H1 (cell line): ENCODE results near the gene ZNF699. TPM values are rescaled to one million over a fixed set of nuclear protein-coding genes. Genes with fewer than 3 reads are reported as not detected.

ENCODE experiments used
- CTCF ChIA-PET: fragments of 300-600 bp; sonication (Branson Sonifier 250); formaldehyde crosslinking; loops from one replicate; lab custom pipeline; 2021; ENCODE audit not compliant: partially characterized antibody; lab: Charles Lee
- POLR2A ChIA-PET: fragments of 300-600 bp; sonication (Branson Sonifier 250); formaldehyde crosslinking; loops from one replicate; lab custom pipeline; 2021; ENCODE audit warnings: inconsistent platforms; ENCODE audit not compliant: partially characterized antibody; lab: Charles Lee
- DNase-seq, 2 experiments: peaks; one replicate each; pipeline versions ENCODE4 v3.0.0 to v3.0.0-alpha.2; 2010 to 2022; ENCODE audit warnings: low spot score in 2 of 2, low read depth in 1 of 2, mixed read lengths in 1 of 2
- FAIRE-seq: peaks from 2 replicates; lab custom pipeline; 2011; peaks lifted over from hg19 to GRCh38; lab: Jason Lieb, UNC
- H2AFZ ChIP-seq: 2 replicates; pipeline ENCODE4 v1.8.1; 2012; ENCODE audit warnings: low read length, inconsistent platforms
- H2AK5ac ChIP-seq: 2 replicates; pipeline ENCODE4 v1.6.1; 2013; ENCODE audit warnings: low read depth, low read length
- H2BK120ac ChIP-seq: replicated peaks from 2 replicates; pipeline ENCODE3; 2013; ENCODE audit warnings: low read depth, low read length, inconsistent platforms
- H2BK12ac ChIP-seq: 2 replicates; pipeline ENCODE4 v1.6.1; 2013; ENCODE audit warnings: low read depth, low read length
- H2BK15ac ChIP-seq: 2 replicates; pipeline ENCODE4 v1.6.1; 2013; ENCODE audit warnings: low read length
- H2BK20ac ChIP-seq: 2 replicates; pipeline ENCODE4 v1.6.1; 2013; ENCODE audit warnings: low read length
- H2BK5ac ChIP-seq: 2 replicates; pipeline ENCODE4 v1.6.1; 2013; ENCODE audit warnings: low read depth, low read length
- H3K14ac ChIP-seq: 2 replicates; pipeline ENCODE4 v1.6.1; 2013; ENCODE audit warnings: inconsistent platforms; ENCODE audit not compliant: insufficient read length
- H3K18ac ChIP-seq: 2 replicates; pipeline ENCODE4 v1.6.1; 2013; ENCODE audit warnings: low read length; ENCODE audit errors: extremely low read depth
- H3K23ac ChIP-seq: 2 replicates; pipeline ENCODE4 v1.6.1; 2013; ENCODE audit warnings: inconsistent platforms; ENCODE audit not compliant: insufficient read length
- H3K23me2 ChIP-seq: 2 replicates; pipeline ENCODE4 v1.6.1; 2013; ENCODE audit warnings: low read depth, low read length
- H3K27ac ChIP-seq: 2 replicates; pipeline ENCODE4 v1.6.1; 2011; ENCODE audit warnings: low read depth, low read length, inconsistent platforms
- H3K27me3 ChIP-seq, 4 experiments: replicated peaks in 1 of 4; 1 replicate in 1 of 4; 2 replicates in 3 of 4; pipeline versions ENCODE4 v1.6.1 to v1.8.1; 2011 to 2013; ENCODE audit warnings: low read length in 3 of 4, mild to moderate bottlenecking in 3 of 4, inconsistent platforms in 2 of 4, mixed read lengths in 2 of 4, moderate library complexity in 1 of 4; ENCODE audit not compliant: control insufficient read depth in 3 of 4, insufficient read depth in 3 of 4; ENCODE audit errors: extremely low read depth in 1 of 4
- H3K36me3 ChIP-seq, 4 experiments: 2 replicates each; pipeline versions ENCODE4 v1.6.1 to v1.8.1; 2011 to 2013; ENCODE audit warnings: mild to moderate bottlenecking in 4 of 4, low read length in 3 of 4, moderate library complexity in 2 of 4, control low read depth in 1 of 4, inconsistent platforms in 1 of 4; ENCODE audit not compliant: insufficient read depth in 4 of 4, control insufficient read depth in 2 of 4
- H3K4ac ChIP-seq: replicated peaks from 2 replicates; pipeline ENCODE3; 2013; ENCODE audit warnings: low read length, low read depth, mixed read lengths, inconsistent platforms; ENCODE audit not compliant: insufficient read length
- H3K4me1 ChIP-seq, 4 experiments: replicated peaks in 1 of 4; 1 replicate in 1 of 4; 2 replicates in 3 of 4; pipeline versions ENCODE4 v1.6.1 to v1.8.1; 2011 to 2013; ENCODE audit warnings: low read length in 3 of 4, inconsistent platforms in 2 of 4, mixed read lengths in 1 of 4; ENCODE audit not compliant: insufficient read depth in 4 of 4, control insufficient read depth in 3 of 4
- H3K4me2 ChIP-seq, 2 experiments: 2 replicates each; pipeline versions ENCODE4 v1.6.1 to v1.8.1; 2011 to 2013; ENCODE audit warnings: low read depth in 2 of 2, low read length in 2 of 2, control low read depth in 1 of 2, inconsistent platforms in 1 of 2, mild to moderate bottlenecking in 1 of 2; ENCODE audit not compliant: insufficient read depth in 1 of 2
- H3K4me3 ChIP-seq, 4 experiments: fragments of 200-600, 300-600 bp in 1 of 4; sonication (generic), shearing (Covaris generic), sonication (Bioruptor Twin) in 1 of 4; 2 replicates each; pipeline versions ENCODE4 v1.5.1 to v1.8.1; 2011 to 2016; ENCODE audit warnings: low read length in 4 of 4, low read depth in 3 of 4, control low read depth in 2 of 4, inconsistent platforms in 2 of 4, mild to moderate bottlenecking in 2 of 4, mixed read lengths in 1 of 4, moderate library complexity in 1 of 4; ENCODE audit not compliant: insufficient read depth in 2 of 4; ENCODE audit errors: extremely low read depth in 1 of 4
- H3K56ac ChIP-seq: replicated peaks from 2 replicates; pipeline ENCODE3; 2013; ENCODE audit warnings: low read depth, mild to moderate bottlenecking, mixed read lengths, low read length, inconsistent platforms; ENCODE audit not compliant: insufficient read length
- H3K79me1 ChIP-seq: 2 replicates; pipeline ENCODE4 v1.6.1; 2013; ENCODE audit warnings: low read depth, low read length, control low read depth
- H3K79me2 ChIP-seq, 2 experiments: 2 replicates each; pipeline versions ENCODE4 v1.6.1 to v1.8.1; 2012 to 2013; ENCODE audit warnings: low read length in 2 of 2, mild to moderate bottlenecking in 2 of 2, inconsistent platforms in 1 of 2; ENCODE audit not compliant: insufficient read depth in 2 of 2, control insufficient read depth in 1 of 2
- H3K9ac ChIP-seq, 4 experiments: replicated peaks in 1 of 4; 1 replicate in 1 of 4; 2 replicates in 3 of 4; pipeline versions ENCODE4 v1.6.1 to v1.8.1; 2011 to 2013; ENCODE audit warnings: low read depth in 3 of 4, low read length in 3 of 4, control low read depth in 2 of 4, mild to moderate bottlenecking in 2 of 4, moderate library complexity in 2 of 4, inconsistent platforms in 1 of 4; ENCODE audit errors: extremely low read depth in 1 of 4
- H3K9me3 ChIP-seq, 2 experiments: 2 replicates each; pipeline versions ENCODE4 v1.6.1 to v1.8.1; 2012 to 2013; ENCODE audit warnings: mild to moderate bottlenecking in 2 of 2, moderate library complexity in 2 of 2, control low read depth in 1 of 2, inconsistent platforms in 1 of 2, low read depth in 1 of 2, low read length in 1 of 2, mixed read lengths in 1 of 2; ENCODE audit not compliant: insufficient read depth in 2 of 2
- H4K20me1 ChIP-seq, 2 experiments: replicated peaks in 1 of 2; 2 replicates each; pipeline versions ENCODE3 to v1.8.1; 2011 to 2013; ENCODE audit warnings: inconsistent platforms in 2 of 2, low read length in 2 of 2, mild to moderate bottlenecking in 1 of 2; ENCODE audit not compliant: insufficient read depth in 2 of 2, control insufficient read depth in 1 of 2
- H4K5ac ChIP-seq: 2 replicates; pipeline ENCODE4 v1.6.1; 2013; ENCODE audit warnings: low read length, low read depth, mixed read lengths, inconsistent platforms; ENCODE audit not compliant: insufficient read length
- H4K8ac ChIP-seq: 2 replicates; pipeline ENCODE4 v1.8.0; 2013; ENCODE audit warnings: mild to moderate bottlenecking, moderate library complexity, low read length, inconsistent platforms; ENCODE audit not compliant: insufficient read depth; ENCODE audit errors: extremely low read depth
- H4K91ac ChIP-seq: replicated peaks from 2 replicates; pipeline ENCODE3; 2013; ENCODE audit warnings: low read length, mixed read lengths, inconsistent platforms; ENCODE audit not compliant: insufficient read length
- CEBPB ChIP-seq: IDR thresholded peaks from 2 replicates; pipeline ENCODE4 v1.6.1; 2012; ENCODE audit warnings: low read depth, low read length
- CREB1 ChIP-seq: IDR thresholded peaks from 2 replicates; pipeline ENCODE4 v1.6.1; 2012; ENCODE audit warnings: inconsistent platforms
- GTF2F1 ChIP-seq: IDR thresholded peaks from 2 replicates; pipeline ENCODE4 v1.6.1; 2012; ENCODE audit warnings: low read depth, low read length, improper control_type of control experiment, borderline replicate concordance
- POLR2A ChIP-seq, 2 experiments: IDR thresholded peaks; 1 replicate in 1 of 2; 2 replicates in 1 of 2; pipeline ENCODE4 v1.6.1; 2011; ENCODE audit warnings: low read depth in 2 of 2, low read length in 2 of 2, mild to moderate bottlenecking in 2 of 2; ENCODE audit errors: control extremely low read depth in 1 of 2
- SIN3A ChIP-seq, 2 experiments: IDR thresholded peaks in 1 of 2; conservative IDR thresholded peaks in 1 of 2; 2 replicates each; pipeline ENCODE4 v1.6.1; 2011 to 2012; ENCODE audit warnings: low read length in 2 of 2, improper control_type of control experiment in 1 of 2, low read depth in 1 of 2, mild to moderate bottlenecking in 1 of 2
- SIX5 ChIP-seq: IDR thresholded peaks from 2 replicates; pipeline ENCODE4 v1.6.1; 2011; ENCODE audit warnings: mild to moderate bottlenecking, low read depth, low read length
- SP2 ChIP-seq: IDR thresholded peaks from 2 replicates; pipeline ENCODE4 v1.6.1; 2012; ENCODE audit warnings: mild to moderate bottlenecking, low read length, inconsistent platforms
- YY1 ChIP-seq: IDR thresholded peaks from 2 replicates; pipeline ENCODE4 v1.6.1; 2011; ENCODE audit warnings: low read depth, mild to moderate bottlenecking, low read length
- WGBS, 2 experiments: shearing (Covaris generic) in 1 of 2; methylation state at CpG; one replicate each; pipeline versions ENCODE4 v1.1.6 to v1.1.7; 2013 to 2015; ENCODE audit warnings: low lambda C conversion rate in 2 of 2, mixed read lengths in 2 of 2, inconsistent platforms in 1 of 2, low coverage in 1 of 2, missing lambda C conversion rate in 1 of 2; ENCODE audit not compliant: insufficient replicate concordance in 2 of 2, insufficient coverage in 1 of 2, insufficient read length in 1 of 2; ENCODE audit errors: extremely low coverage in 1 of 2, missing lambda C conversion rate in 1 of 2; 5-methylcytosine and 5-hydroxymethylcytosine counted together
- polyA plus RNA-seq, 7 experiments: library from polyadenylated mRNA; depleted of rRNA in 3 of 7; stranded (reverse) in 5 of 7; unstranded in 2 of 7; fragments of >200 nt in 5 of 7; fragments of 200-250 nt in 2 of 7; gene quantifications; 1 replicate in 5 of 7; 2 replicates in 1 of 7; 4 replicates in 1 of 7; pipeline versions ENCODE4 v1.2.1 to v1.2.3, GENCODE V29; 2011 to 2013; ENCODE audit warnings: missing spikeins in 2 of 7, mixed read lengths in 2 of 7
- total RNA-seq: library from RNA; stranded (reverse); fragmentation: NEBNext Ultra II Directional; extraction: Animal tissue kit (Norgen Biotek cat#: 25700); gene quantifications from 2 replicates; pipeline ENCODE4 v1.2.1, GENCODE V29; 2021
- TF ChIP-seq, protein P1 (sequence below): IDR thresholded peaks from 2 replicates; pipeline ENCODE4 v1.6.1; 2012; ENCODE audit warnings: inconsistent platforms

The ZNF699 gene
- total and polyA plus RNA-seq, 2 of the 8 experiments (the other 6 are each of a cell fraction or from before 2014, with no cell fraction given) = 1.00 to 3.3 TPM

DNA sequence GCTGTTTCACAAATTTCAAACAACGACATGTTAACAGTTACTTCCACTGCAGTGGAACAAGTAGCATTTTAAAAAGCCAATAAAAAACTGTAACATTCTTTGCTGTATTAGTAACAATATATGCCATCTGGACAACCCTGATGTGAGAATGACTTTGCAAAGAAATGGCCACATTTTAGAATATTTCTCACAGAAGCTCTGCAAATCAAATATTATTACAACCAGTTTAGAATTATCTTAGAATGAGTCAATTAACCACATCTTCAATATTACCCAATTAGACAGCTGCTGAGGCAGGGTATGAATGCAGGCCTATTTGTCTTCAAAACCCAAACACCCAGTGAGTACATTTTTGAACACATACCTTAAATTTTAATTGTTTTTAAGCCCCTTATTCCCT is 3.2 kb downstream of the ZNF699 start:
- Histone ChIP-seq H3K23me2 (peaks cover 5% of the 10 kb centered on the region; the same call in 1 of the 2 replicates), H2BK20ac (no peak overlapping the region), H2BK15ac (no peak overlapping the region), H3K4ac (no peak overlapping the region), H3K14ac (no peak overlapping the region), H3K36me3 (peaks cover 0 to 24% (median 3%) of the 10 kb centered on the region in 4 experiments; a peak in 3 of 8 replicates), H2BK5ac (no peak overlapping the region), H4K20me1 (no peaks in the 10 kb centered on the region), H3K4me3 (no peak overlapping the region), H2BK12ac (no peak overlapping the region), H3K9ac (no peak overlapping the region), H2BK120ac (no peak overlapping the region), H4K91ac (no peak overlapping the region), H3K9me3 (peaks cover 11 to 33% of the 10 kb centered on the region in 2 experiments; a peak in 2 of 4 replicates), H3K18ac (no peak overlapping the region), H4K5ac (no peak overlapping the region), H3K27me3 (no peaks in the 10 kb centered on the region), H3K79me1 (no peaks in the 10 kb centered on the region), H3K4me2 (no peak overlapping the region), H2AK5ac (no peak overlapping the region), H3K27ac (no peak overlapping the region), H3K79me2 (no peaks in the 10 kb centered on the region), H4K8ac (no peak overlapping the region), H2AFZ (no peak overlapping the region), H3K56ac (no peak overlapping the region), H3K23ac (no peak overlapping the region), H3K4me1 (peaks cover 0 to 3% (median 0%) of the 10 kb centered on the region in 4 experiments; a peak in 1 of 7 replicates)
- 93% methylated on average over 1 of the region's 1 CpG; no CpG with 5 or more reads in 1 of the 2 experiments for WGBS, 2 experiments
- CTCF ChIA-PET = no interaction called here
- FAIRE-seq (no peak), DNase-seq (no peak)
- POLR2A ChIA-PET = no interaction called here
- TF ChIP-seq, protein P1, sequence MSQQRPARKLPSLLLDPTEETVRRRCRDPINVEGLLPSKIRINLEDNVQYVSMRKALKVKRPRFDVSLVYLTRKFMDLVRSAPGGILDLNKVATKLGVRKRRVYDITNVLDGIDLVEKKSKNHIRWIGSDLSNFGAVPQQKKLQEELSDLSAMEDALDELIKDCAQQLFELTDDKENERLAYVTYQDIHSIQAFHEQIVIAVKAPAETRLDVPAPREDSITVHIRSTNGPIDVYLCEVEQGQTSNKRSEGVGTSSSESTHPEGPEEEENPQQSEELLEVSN = no peak
- no peak for TF ChIP-seq CREB1
- no peak for TF ChIP-seq SIX5
- TF ChIP-seq GTF2F1 = no peak
- TF ChIP-seq SIN3A (conservative IDR thresholded peaks at IDR 0.05 in 1 of 2, IDR thresholded peaks at IDR 0.05 in 1 of 2; ENCODE audit: low read depth in 1 of 2, low read length in 2 of 2) = no peak
- TF ChIP-seq CEBPB = no peak
- TF ChIP-seq SP2 = no peak
- TF ChIP-seq YY1 = no peak
- TF ChIP-seq POLR2A (IDR thresholded peaks at IDR 0.05; ENCODE audit: control extremely low read depth in 1 of 2, low read depth in 2 of 2, low read length in 2 of 2) = no peak
